ENCODE results near the gene GGCX. TPM values are rescaled to one million over a fixed set of nuclear protein-coding genes. Genes with fewer than 3 reads are reported as not detected.

The GGCX gene
- total and polyA plus RNA-seq, 2 of the 13 experiments (the other 11 are each of a cell fraction or from before 2014, with no cell fraction given), result 72.5 to 103 TPM

GRCh38 chr2:85538507-85539360 is 22.6 kb downstream of the GGCX start, which contains the start of gene MAT2A (continued):
- peak; percentile 81 for TF ChIP-seq CSRNP1 (CRISPR knock-in tag; IDR thresholded peaks at IDR 0.05)
- peak; percentile 82 for TF ChIP-seq PHF21A (CRISPR knock-in tag; IDR thresholded peaks at IDR 0.05)
- TF ChIP-seq ZBTB42 (CRISPR knock-in tag; IDR thresholded peaks at IDR 0.05), result no peak
- peak; percentile 91 for TF ChIP-seq ZNF513 (CRISPR knock-in tag; conservative IDR thresholded peaks at IDR 0.05)
- TF ChIP-seq FOXA1 (IDR thresholded peaks at IDR 0.05), result no peak
- peak; percentile 73 for TF ChIP-seq FOXA1 (CRISPR knock-in tag; IDR thresholded peaks at IDR 0.05)
- peak; percentile 77 for TF ChIP-seq SMAD3 (CRISPR knock-in tag; IDR thresholded peaks at IDR 0.05)
- TF ChIP-seq, protein P1, sequence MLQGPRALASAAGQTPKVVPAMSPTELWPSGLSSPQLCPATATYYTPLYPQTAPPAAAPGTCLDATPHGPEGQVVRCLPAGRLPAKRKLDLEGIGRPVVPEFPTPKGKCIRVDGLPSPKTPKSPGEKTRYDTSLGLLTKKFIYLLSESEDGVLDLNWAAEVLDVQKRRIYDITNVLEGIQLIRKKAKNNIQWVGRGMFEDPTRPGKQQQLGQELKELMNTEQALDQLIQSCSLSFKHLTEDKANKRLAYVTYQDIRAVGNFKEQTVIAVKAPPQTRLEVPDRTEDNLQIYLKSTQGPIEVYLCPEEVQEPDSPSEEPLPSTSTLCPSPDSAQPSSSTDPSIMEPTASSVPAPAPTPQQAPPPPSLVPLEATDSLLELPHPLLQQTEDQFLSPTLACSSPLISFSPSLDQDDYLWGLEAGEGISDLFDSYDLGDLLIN (CRISPR knock-in tag; IDR thresholded peaks at IDR 0.05; ENCODE audit: borderline replicate concordance), result peak; percentile 90
- TF ChIP-seq, protein P2, sequence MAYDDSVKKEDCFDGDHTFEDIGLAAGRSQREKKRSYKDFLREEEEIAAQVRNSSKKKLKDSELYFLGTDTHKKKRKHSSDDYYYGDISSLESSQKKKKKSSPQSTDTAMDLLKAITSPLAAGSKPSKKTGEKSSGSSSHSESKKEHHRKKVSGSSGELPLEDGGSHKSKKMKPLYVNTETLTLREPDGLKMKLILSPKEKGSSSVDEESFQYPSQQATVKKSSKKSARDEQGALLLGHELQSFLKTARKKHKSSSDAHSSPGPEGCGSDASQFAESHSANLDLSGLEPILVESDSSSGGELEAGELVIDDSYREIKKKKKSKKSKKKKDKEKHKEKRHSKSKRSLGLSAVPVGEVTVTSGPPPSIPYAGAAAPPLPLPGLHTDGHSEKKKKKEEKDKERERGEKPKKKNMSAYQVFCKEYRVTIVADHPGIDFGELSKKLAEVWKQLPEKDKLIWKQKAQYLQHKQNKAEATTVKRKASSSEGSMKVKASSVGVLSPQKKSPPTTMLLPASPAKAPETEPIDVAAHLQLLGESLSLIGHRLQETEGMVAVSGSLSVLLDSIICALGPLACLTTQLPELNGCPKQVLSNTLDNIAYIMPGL (CRISPR knock-in tag; IDR thresholded peaks at IDR 0.05; ENCODE audit: borderline replicate concordance in 1 of 2, low read depth in 1 of 2), result peak; percentile 98 to 99
- no peak for TF ChIP-seq NR3C1 (CRISPR knock-in tag; IDR thresholded peaks at IDR 0.05)
- no peak; the same call in none of the 2 replicates for TF ChIP-seq NFYB (CRISPR knock-in tag; IDR thresholded peaks at IDR 0.05)
- TF ChIP-seq, protein P3, sequence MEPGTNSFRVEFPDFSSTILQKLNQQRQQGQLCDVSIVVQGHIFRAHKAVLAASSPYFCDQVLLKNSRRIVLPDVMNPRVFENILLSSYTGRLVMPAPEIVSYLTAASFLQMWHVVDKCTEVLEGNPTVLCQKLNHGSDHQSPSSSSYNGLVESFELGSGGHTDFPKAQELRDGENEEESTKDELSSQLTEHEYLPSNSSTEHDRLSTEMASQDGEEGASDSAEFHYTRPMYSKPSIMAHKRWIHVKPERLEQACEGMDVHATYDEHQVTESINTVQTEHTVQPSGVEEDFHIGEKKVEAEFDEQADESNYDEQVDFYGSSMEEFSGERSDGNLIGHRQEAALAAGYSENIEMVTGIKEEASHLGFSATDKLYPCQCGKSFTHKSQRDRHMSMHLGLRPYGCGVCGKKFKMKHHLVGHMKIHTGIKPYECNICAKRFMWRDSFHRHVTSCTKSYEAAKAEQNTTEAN (CRISPR knock-in tag; conservative IDR thresholded peaks at IDR 0.05), result peak; percentile 87
- TF ChIP-seq NR2F2 (IDR thresholded peaks at IDR 0.05; ENCODE audit: borderline replicate concordance, low read depth), result peak; percentile 79; the same call in 1 of the 2 replicates
- peak; percentile 82 for TF ChIP-seq THAP11 (CRISPR knock-in tag; IDR thresholded peaks at IDR 0.05)
- 0 out of 2 replicates have a peak, but pooled peaks have one; percentile 65 for TF ChIP-seq ATAD3A (CRISPR knock-in tag; IDR thresholded peaks at IDR 0.05)
- TF ChIP-seq, protein P4, sequence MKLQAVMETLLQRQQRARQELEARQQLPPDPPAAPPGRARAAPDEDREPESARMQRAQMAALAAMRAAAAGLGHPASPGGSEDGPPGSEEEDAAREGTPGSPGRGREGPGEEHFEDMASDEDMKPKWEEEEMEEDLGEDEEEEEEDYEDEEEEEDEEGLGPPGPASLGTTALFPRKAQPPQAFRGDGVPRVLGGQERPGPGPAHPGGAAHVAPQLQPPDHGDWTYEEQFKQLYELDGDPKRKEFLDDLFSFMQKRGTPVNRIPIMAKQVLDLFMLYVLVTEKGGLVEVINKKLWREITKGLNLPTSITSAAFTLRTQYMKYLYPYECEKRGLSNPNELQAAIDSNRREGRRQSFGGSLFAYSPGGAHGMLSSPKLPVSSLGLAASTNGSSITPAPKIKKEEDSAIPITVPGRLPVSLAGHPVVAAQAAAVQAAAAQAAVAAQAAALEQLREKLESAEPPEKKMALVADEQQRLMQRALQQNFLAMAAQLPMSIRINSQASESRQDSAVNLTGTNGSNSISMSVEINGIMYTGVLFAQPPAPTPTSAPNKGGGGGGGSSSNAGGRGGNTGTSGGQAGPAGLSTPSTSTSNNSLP (IDR thresholded peaks at IDR 0.05; ENCODE audit: low read depth, low read length), result peak; percentile 30; the same call in 1 of the 2 replicates
- TF ChIP-seq ATF7-NPFF (CRISPR knock-in tag; IDR thresholded peaks at IDR 0.05; ENCODE audit: low read depth), result peak; percentile 90
- peak; percentile 46; the same call in 1 of the 2 replicates for TF ChIP-seq ZNF10 (CRISPR knock-in tag; IDR thresholded peaks at IDR 0.05; ENCODE audit: borderline replicate concordance, low read depth)
- TF ChIP-seq, protein P5, sequence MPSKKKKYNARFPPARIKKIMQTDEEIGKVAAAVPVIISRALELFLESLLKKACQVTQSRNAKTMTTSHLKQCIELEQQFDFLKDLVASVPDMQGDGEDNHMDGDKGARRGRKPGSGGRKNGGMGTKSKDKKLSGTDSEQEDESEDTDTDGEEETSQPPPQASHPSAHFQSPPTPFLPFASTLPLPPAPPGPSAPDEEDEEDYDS (CRISPR knock-in tag; IDR thresholded peaks at IDR 0.05), result peak; percentile 78

Data from HepG2 (cell line).